Fibroblast of lung (primary cell): ENCODE results near the gene FHIT. TPM values are rescaled to one million over a fixed set of nuclear protein-coding genes. Genes with fewer than 3 reads are reported as not detected.

Source experiments
- DNase-seq, 2 donors: peaks; one replicate each; pipeline versions ENCODE4 v3.0.0 to v3.0.0-alpha.2; 2010; ENCODE audit warnings: low read depth in 2 of 2
- H2AFZ ChIP-seq: 2 replicates; pipeline ENCODE4 v1.5.1; 2012; ENCODE audit warnings: low read length, control low read depth, inconsistent platforms
- H3K27ac ChIP-seq: 2 replicates; pipeline ENCODE4 v1.5.1; 2011; ENCODE audit warnings: low read length, control low read depth; ENCODE audit not compliant: insufficient read depth
- H3K27me3 ChIP-seq: 2 replicates; pipeline ENCODE4 v1.5.1; 2011; ENCODE audit warnings: mild to moderate bottlenecking, low read length; ENCODE audit not compliant: control insufficient read depth, insufficient read depth
- H3K36me3 ChIP-seq: 2 replicates; pipeline ENCODE4 v1.5.1; 2011; ENCODE audit warnings: low read length; ENCODE audit not compliant: control insufficient read depth, insufficient read depth
- H3K4me1 ChIP-seq: 2 replicates; pipeline ENCODE4 v1.5.1; 2011; ENCODE audit warnings: low read length; ENCODE audit not compliant: control insufficient read depth, insufficient read depth; ENCODE audit errors: extremely low read depth
- H3K4me2 ChIP-seq: 2 replicates; pipeline ENCODE4 v1.5.1; 2011; ENCODE audit warnings: low read length, control low read depth; ENCODE audit not compliant: insufficient read depth; ENCODE audit errors: extremely low read depth
- H3K4me3 ChIP-seq, 4 experiments: fragments of 200-600 bp in 1 of 4; sonication (generic) in 1 of 4; replicated peaks in 1 of 4; 2 replicates each; pipeline ENCODE4 v1.5.1; 2011 to 2016; ENCODE audit warnings: low read length in 4 of 4, low read depth in 3 of 4, mild to moderate bottlenecking in 3 of 4, control low read depth in 2 of 4, inconsistent platforms in 1 of 4, mixed read lengths in 1 of 4; ENCODE audit not compliant: insufficient read depth in 1 of 4; ENCODE audit errors: control extremely low read depth in 1 of 4
- H3K79me2 ChIP-seq: 2 replicates; pipeline ENCODE4 v1.5.1; 2012; ENCODE audit warnings: mild to moderate bottlenecking, low read length, inconsistent platforms; ENCODE audit not compliant: control insufficient read depth, insufficient read depth
- H3K9ac ChIP-seq: 2 replicates; pipeline ENCODE4 v1.5.1; 2011; ENCODE audit warnings: mild to moderate bottlenecking, low read length, control low read depth; ENCODE audit not compliant: insufficient read depth
- H3K9me3 ChIP-seq: 2 replicates; pipeline ENCODE4 v1.5.1; 2012; ENCODE audit warnings: low read depth, low read length; ENCODE audit not compliant: control insufficient read depth, insufficient read depth
- H4K20me1 ChIP-seq: 2 replicates; pipeline ENCODE4 v1.5.1; 2011; ENCODE audit warnings: low read length; ENCODE audit not compliant: control insufficient read depth, insufficient read depth; ENCODE audit errors: extremely low read depth
- EZH2 ChIP-seq: IDR thresholded peaks from 2 replicates; pipeline ENCODE4 v1.5.1; 2012; ENCODE audit warnings: low read length, control low read depth, mild to moderate bottlenecking; ENCODE audit errors: missing control alignments
- polyA plus RNA-seq, 2 donors: library from polyadenylated mRNA; depleted of rRNA in 1 of 2; stranded (reverse) in 1 of 2; unstranded in 1 of 2; fragments of >200 nt; gene quantifications; 2 replicates each; pipeline ENCODE4 v1.2.1, GENCODE V29; 2011 to 2012; ENCODE audit warnings: missing spikeins in 1 of 2
- total RNA-seq: library from RNA; depleted of rRNA; stranded (reverse); fragments of >200 nt; gene quantifications from 2 replicates; pipeline ENCODE4 v1.2.1, GENCODE V29; 2014
- TF ChIP-seq, protein P1 (sequence below), 2 donors: IDR thresholded peaks in 1 of 2; conservative IDR thresholded peaks in 1 of 2; 1 replicate in 1 of 2; 2 replicates in 1 of 2; pipeline ENCODE4 v1.5.1; 2011 to 2012; ENCODE audit warnings: low read length in 2 of 2, control low read depth in 1 of 2, inconsistent platforms in 1 of 2, low read depth in 1 of 2, mild to moderate bottlenecking in 1 of 2

The FHIT gene
- total and polyA plus RNA-seq, 2 donors (not counting 1 experiment from before 2014, with no cell fraction given): 0.79 to 2.1 TPM

- H3K27ac ChIP-seq: no peak overlapping the region
- no peaks in the 10 kb centered on the region for H3K4me1 ChIP-seq
- H4K20me1 ChIP-seq: no peaks in the 10 kb centered on the region
- no peak for DNase-seq
- no peak overlapping the region for H3K4me2 ChIP-seq
- no peaks in the 10 kb centered on the region for H3K27me3 ChIP-seq
- no peaks in the 10 kb centered on the region for H3K79me2 ChIP-seq
- no peak overlapping the region for H3K9ac ChIP-seq
- H3K9me3 ChIP-seq: no peaks in the 10 kb centered on the region
- H3K36me3 ChIP-seq: no peaks in the 10 kb centered on the region
- no peak overlapping the region for H2AFZ ChIP-seq
- no peak overlapping the region for H3K4me3 ChIP-seq
- TF ChIP-seq EZH2: no peak
- TF ChIP-seq, protein P1, sequence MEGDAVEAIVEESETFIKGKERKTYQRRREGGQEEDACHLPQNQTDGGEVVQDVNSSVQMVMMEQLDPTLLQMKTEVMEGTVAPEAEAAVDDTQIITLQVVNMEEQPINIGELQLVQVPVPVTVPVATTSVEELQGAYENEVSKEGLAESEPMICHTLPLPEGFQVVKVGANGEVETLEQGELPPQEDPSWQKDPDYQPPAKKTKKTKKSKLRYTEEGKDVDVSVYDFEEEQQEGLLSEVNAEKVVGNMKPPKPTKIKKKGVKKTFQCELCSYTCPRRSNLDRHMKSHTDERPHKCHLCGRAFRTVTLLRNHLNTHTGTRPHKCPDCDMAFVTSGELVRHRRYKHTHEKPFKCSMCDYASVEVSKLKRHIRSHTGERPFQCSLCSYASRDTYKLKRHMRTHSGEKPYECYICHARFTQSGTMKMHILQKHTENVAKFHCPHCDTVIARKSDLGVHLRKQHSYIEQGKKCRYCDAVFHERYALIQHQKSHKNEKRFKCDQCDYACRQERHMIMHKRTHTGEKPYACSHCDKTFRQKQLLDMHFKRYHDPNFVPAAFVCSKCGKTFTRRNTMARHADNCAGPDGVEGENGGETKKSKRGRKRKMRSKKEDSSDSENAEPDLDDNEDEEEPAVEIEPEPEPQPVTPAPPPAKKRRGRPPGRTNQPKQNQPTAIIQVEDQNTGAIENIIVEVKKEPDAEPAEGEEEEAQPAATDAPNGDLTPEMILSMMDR (conservative IDR thresholded peaks at IDR 0.05 in 1 of 2, IDR thresholded peaks at IDR 0.05 in 1 of 2; ENCODE audit: low read depth in 1 of 2, low read length in 2 of 2): no peak
These were observed 475.3 kb downstream of the FHIT start for GRCh38 chr3:60775985-60776384.

GRCh38 chr3:60774617-60775016, 476.6 kb downstream of the FHIT start:
- Histone ChIP-seq H3K27ac (no peak overlapping the region), H4K20me1 (no peaks in the 10 kb centered on the region), H3K27me3 (no peaks in the 10 kb centered on the region), H3K9ac (no peak overlapping the region), H3K4me3 (no peak overlapping the region), H3K36me3 (no peaks in the 10 kb centered on the region), H3K9me3 (no peaks in the 10 kb centered on the region), H3K4me1 (no peaks in the 10 kb centered on the region), H3K79me2 (no peaks in the 10 kb centered on the region), H2AFZ (no peak overlapping the region), H3K4me2 (no peak overlapping the region)
- TF ChIP-seq EZH2: no peak
- TF ChIP-seq, protein P1 (conservative IDR thresholded peaks at IDR 0.05 in 1 of 2, IDR thresholded peaks at IDR 0.05 in 1 of 2; ENCODE audit: low read depth in 1 of 2, low read length in 2 of 2): no peak
- no peak for DNase-seq

GRCh38 chr3:60772584-60772983, 478.7 kb downstream of the FHIT start:
- Histone ChIP-seq H2AFZ (no peak overlapping the region), H3K27me3 (no peaks in the 10 kb centered on the region), H3K9me3 (no peaks in the 10 kb centered on the region), H3K4me1 (no peaks in the 10 kb centered on the region), H3K4me3 (no peak overlapping the region), H3K36me3 (no peaks in the 10 kb centered on the region), H3K27ac (no peak overlapping the region), H3K79me2 (no peaks in the 10 kb centered on the region), H3K9ac (no peak overlapping the region), H3K4me2 (no peak overlapping the region), H4K20me1 (no peaks in the 10 kb centered on the region)
- no peak for DNase-seq
- no peak for TF ChIP-seq EZH2
